Heart right ventricle (tissue), 16 donors: ENCODE measurements around the gene COX20. TPM values are rescaled to one million over a fixed set of nuclear protein-coding genes. Genes with fewer than 3 reads are reported as not detected.

ENCODE experiments used
- ATAC-seq, 8 donors: fragments of 200-7000 bp; cut with Tn5 transposase; one replicate each; pipeline ENCODE4 v1.9.1; 2020; ENCODE audit warnings: mild to moderate bottlenecking in 8 of 8, moderate library complexity in 8 of 8, moderate number of reproducible peaks in 1 of 8
- DNase-seq, 2 donors: peaks; one replicate each; pipeline ENCODE4 v3.0.0-alpha.2; 2020
- H3K27ac ChIP-seq, 10 donors: fragments of 200-600 bp; sonication (generic) in 2 of 10; one replicate each; pipeline versions ENCODE4 v1.5.0 to v1.8.0; 2020 to 2022; ENCODE audit warnings: mild to moderate bottlenecking in 3 of 10
- H3K27me3 ChIP-seq, 7 donors: fragments of 200-600 bp; one replicate each; pipeline ENCODE4 v1.8.0; 2021 to 2022; ENCODE audit warnings: mild to moderate bottlenecking in 2 of 7
- H3K36me3 ChIP-seq, 9 donors: fragments of 200-600 bp; sonication (generic) in 1 of 9; one replicate each; pipeline versions ENCODE4 v1.5.0 to v1.8.0; 2020 to 2022; ENCODE audit warnings: mild to moderate bottlenecking in 2 of 9
- H3K4me1 ChIP-seq, 9 donors: fragments of 200-600 bp; sonication (generic) in 1 of 9; one replicate each; pipeline versions ENCODE4 v1.5.0 to v1.8.0; 2020 to 2022; ENCODE audit warnings: mild to moderate bottlenecking in 4 of 9
- H3K4me3 ChIP-seq, 10 donors: fragments of 200-600 bp; sonication (generic) in 2 of 10; one replicate each; pipeline versions ENCODE4 v1.5.0 to v1.8.0; 2020 to 2022; ENCODE audit warnings: mild to moderate bottlenecking in 7 of 10, moderate library complexity in 2 of 10
- H3K9me3 ChIP-seq, 11 donors: fragments of 200-600 bp in 10 of 11; sonication (generic) in 2 of 11; one replicate each; pipeline versions ENCODE4 v1.5.0 to v1.8.0; 2013 to 2022; ENCODE audit warnings: mild to moderate bottlenecking in 2 of 11, control low read depth in 1 of 11, moderate library complexity in 1 of 11
- CTCF ChIP-seq, 9 donors: fragments of 200-600 bp; sonication (generic) in 2 of 9; IDR thresholded peaks; one replicate each; pipeline versions ENCODE4 v1.5.0 to v1.8.0; 2021 to 2022; ENCODE audit warnings: antibody characterized with exemption in 9 of 9, mild to moderate bottlenecking in 5 of 9, moderate library complexity in 1 of 9
- whole genome bisulfite sequencing, 2 donors: extraction: QIAGEN DNeasy Blood & Tissue Kit; methylation state at CpG; one replicate each; pipeline ENCODE4 v1.1.7; 2013; ENCODE audit warnings: inconsistent platforms in 1 of 2; 5-methylcytosine and 5-hydroxymethylcytosine counted together
- intact Hi-C, 10 donors: fragments of 100-400 bp; cut with DNase I; formaldehyde crosslinking; loops; one replicate each; pipeline versions ENCODE4 v1.11.1 to v1.14.2; 2022
- polyA plus RNA-seq, 2 donors: library from polyadenylated mRNA; stranded (reverse); fragments of 200-250 nt; gene quantifications; one replicate each; pipeline ENCODE4 v1.2.3, GENCODE V29; 2013
- total RNA-seq, 10 donors: library from RNA; stranded (reverse); fragmentation: NEBNext Ultra II Directional in 3 of 10; extraction: Animal tissue kit (Norgen Biotek cat#: 25700) in 3 of 10; gene quantifications; one replicate each; pipeline versions ENCODE4 v1.2.1 to v1.2.4, GENCODE V29; 2021 to 2023
- donor health status: Arrhythmogenic right ventricular cardiomyopathy.
- donor health status: ischemic (EF 13 %, LVEDD 7.1; RV severe dilation, severe dysfunction).
- donor health status: healthy with polysubstance abuse.
- donor health status: DM: no; HTN: yes; CAD: no.
- donor health status: DM: no; HTN: no; CAD: no.
- donor health status: ischemic (EF 25% LVEDD 6.9; RV normal size, moderate dysfunction).
- donor health status: ischemic (EF 25% LVEDD 5.7; RV mildly dilated, moderate dysfunction).
- donor health status: healthy.
- donor health status: DM: yes; HTN: yes; CAD: no.
- donor health status: Ischemic cardiomyopathy.
- donor health status: ischemic (EF 35%, LVEDD 5.7; RV mildly dilated, moderate dysfunction).
- donor health status: nonischemic (EF 11% LVEDD 7.7; RV severe dilation, severe dysfunction).
- donor health status: DM: yes; HTN: yes; CAD: no.
- donor health status: PGD.
- donor health status: ischemic (EF 29% LVEDD 5.4; RV normal size, mild dysfunction).
- donor health status: nonischemic (EF 23%, LVEDD 6.1; RV moderate dilation, normal function).

COX20 gene
- total and polyA plus RNA-seq, 12 donors: 56.6 to 139 (median 64.4) TPM

GRCh38 chr1:244833734-244834542, 1.5 kb upstream of the COX20 start:
- 2 to 5% methylated on average over 32 of the region's 32 CpGs for WGBS, 2 donors
- intact Hi-C loops: loop anchor here in 8 of 10 donors (1.0 to 10.0 kb wide), 8 partner anchors 29 to 211 kb away; partner anchors contain the start of genes DESI2 (in 2 of the 8) and HNRNPU (in 1 of the 8)
- H3K4me1 ChIP-seq: peaks cover 0 to 36% (median 30%) of the 10 kb centered on the region in 9 donors

GRCh38 chr1:244834543-244835275, 749 bp upstream of the COX20 start:
- 0% methylated on average over 43 to 49 of the region's 49 CpGs for WGBS, 2 donors
- peaks cover 0 to 44% (median 37%) of the 10 kb centered on the region in 9 donors for H3K4me1 ChIP-seq
- ATAC-seq (peak in 4 of 8 donors; percentile 68 to 75 (median 72)), DNase-seq (peak; percentile 91 to 92)
- intact Hi-C loops: loop anchor here in 8 of 10 donors (1.0 to 10.0 kb wide), 10 partner anchors 28 to 210 kb away; partner anchors contain the start of genes DESI2 (in 2 of the 8) and HNRNPU (in 1 of the 8)
- peak overlapping the region; percentile 96 to 100 (median 99) for H3K27ac ChIP-seq
- no peaks in the 10 kb centered on the region for H3K9me3 ChIP-seq
- peaks cover 0 to 21% (median 0%) of the 10 kb centered on the region in 9 donors for H3K36me3 ChIP-seq
- peak overlapping the region; percentile 49 to 90 (median 76) for H3K4me3 ChIP-seq
- no peaks in the 10 kb centered on the region for H3K27me3 ChIP-seq
- no peak for TF ChIP-seq CTCF (IDR thresholded peaks at IDR 0.05)

More at GRCh38 chr1:244833734-244834542, 1.5 kb upstream of the COX20 start:
- peak in 5 of 9 donors; percentile 22 to 33 (median 23) for TF ChIP-seq CTCF (IDR thresholded peaks at IDR 0.05)
- peaks cover 0 to 13% (median 0%) of the 10 kb centered on the region in 9 donors for H3K36me3 ChIP-seq
- DNase-seq (peak; percentile 45 to 64), ATAC-seq (peak; percentile 1 to 57 (median 38))
- no peaks in the 10 kb centered on the region for H3K27me3 ChIP-seq
- peak overlapping the region; percentile 49 to 90 (median 76) for H3K4me3 ChIP-seq
- H3K27ac ChIP-seq: peak overlapping the region; percentile 96 to 100 (median 99)
- no peaks in the 10 kb centered on the region for H3K9me3 ChIP-seq

- DNase-seq (no peak), ATAC-seq (peak in 2 of 8 donors; percentile 7 to 9)
- Histone ChIP-seq H3K4me1 (peaks cover 0 to 58% (median 48%) of the 10 kb centered on the region in 9 donors), H3K27me3 (no peaks in the 10 kb centered on the region), H3K27ac (peak overlapping the region; percentile 96 to 100 (median 99)), H3K36me3 (peaks cover 0 to 35% (median 0%) of the 10 kb centered on the region in 9 donors), H3K4me3 (peak overlapping the region; percentile 49 to 90 (median 76)), H3K9me3 (no peaks in the 10 kb centered on the region)
- TF ChIP-seq CTCF (IDR thresholded peaks at IDR 0.05): no peak
- 2 to 3% methylated on average over 7 of the region's 7 CpGs for WGBS, 2 donors
- intact Hi-C loops: loop anchor here in 8 of 10 donors (2.0 to 10.0 kb wide), 5 partner anchors 27 to 209 kb away; partner anchors contain the start of gene DESI2 (in 1 of the 8)
Observed at GRCh38 chr1:244836135-244836521, 670 bp downstream of the COX20 start.

- Histone ChIP-seq H3K27ac (peak overlapping the region in 8 of 10 donors; percentile 96 to 100 (median 99)), H3K4me3 (peak overlapping the region; percentile 49 to 90 (median 76)), H3K27me3 (no peaks in the 10 kb centered on the region), H3K9me3 (no peaks in the 10 kb centered on the region), H3K4me1 (peaks cover 0 to 62% (median 52%) of the 10 kb centered on the region in 9 donors), H3K36me3 (peaks cover 0 to 40% (median under 1%) of the 10 kb centered on the region in 9 donors)
- intact Hi-C loops: loop anchor here in 8 of 10 donors (2.0 to 10.0 kb wide), 5 partner anchors 26 to 208 kb away; partner anchors contain the start of gene DESI2 (in 1 of the 8)
- no peak for TF ChIP-seq CTCF (IDR thresholded peaks at IDR 0.05)
- ATAC-seq (no peak), DNase-seq (no peak)
- WGBS, 2 donors: 22 to 26% methylated on average over 3 of the region's 3 CpGs
Observed at GRCh38 chr1:244836584-244836983, 1.1 kb downstream of the COX20 start.
